GM12878 (cell line): ENCODE data around the gene ZNF532.

Source experiments
- CTCF ChIP-seq, 3 experiments: IDR thresholded peaks in 2 of 3; conservative IDR thresholded peaks in 1 of 3; 2 replicates each; pipeline ENCODE4 v1.5.1; 2011; ENCODE audit warnings: low read depth in 3 of 3, low read length in 3 of 3, mild to moderate bottlenecking in 3 of 3, control low read depth in 2 of 3, moderate library complexity in 2 of 3, inconsistent platforms in 1 of 3, mixed read lengths in 1 of 3; ENCODE audit not compliant: control insufficient read depth in 2 of 3, insufficient read depth in 1 of 3; ENCODE audit errors: extremely low read depth in 1 of 3
- ELK1 ChIP-seq: IDR thresholded peaks from 2 replicates; pipeline ENCODE4 v1.6.1; 2012; ENCODE audit warnings: low read depth, low read length, improper control_type of control experiment
- EP300 ChIP-seq, 2 experiments: fragments of 150-350 bp in 1 of 2; IDR thresholded peaks; 2 replicates each; pipeline ENCODE4 v1.6.1; 2011 to 2012; ENCODE audit warnings: low read depth in 2 of 2, low read length in 2 of 2, borderline replicate concordance in 1 of 2, improper control_type of control experiment in 1 of 2, inconsistent platforms in 1 of 2; ENCODE audit not compliant: control insufficient read depth in 1 of 2
- JUND ChIP-seq: IDR thresholded peaks from 2 replicates; pipeline ENCODE4 v1.6.1; 2012; ENCODE audit warnings: low read depth, mild to moderate bottlenecking, low read length, improper control_type of control experiment, moderate library complexity
- NFYB ChIP-seq: IDR thresholded peaks from 2 replicates; pipeline ENCODE4 v1.6.1; 2011; ENCODE audit warnings: low read depth, mild to moderate bottlenecking, low read length, improper control_type of control experiment, moderate library complexity; ENCODE audit not compliant: insufficient read depth

- TF ChIP-seq EP300 (IDR thresholded peaks at IDR 0.05; ENCODE audit: borderline replicate concordance in 1 of 2, control insufficient read depth in 1 of 2, low read depth in 2 of 2, low read length in 2 of 2), result no peak
- no peak for TF ChIP-seq CTCF (IDR thresholded peaks at IDR 0.05 in 2 of 3, conservative IDR thresholded peaks at IDR 0.05 in 1 of 3; ENCODE audit: control insufficient read depth in 2 of 3, extremely low read depth in 1 of 3, insufficient read depth in 1 of 3, low read depth in 3 of 3, low read length in 3 of 3)
- no peak for TF ChIP-seq ELK1
- TF ChIP-seq NFYB, result no peak
- no peak for TF ChIP-seq JUND
Measured at GRCh38 chr18:58937887-58938267, 73.2 kb downstream of the ZNF532 start.
